NCI-H524 treated with DMSO at 0.1 percent for 48 hours (cell line): ENCODE measurements around the gene ZNF512B.
"Not testable (repeated sequence)": the region's sequence is repeated elsewhere in the genome, so short reads cannot be mapped to it uniquely, and the experiment has no call there.

Experiments
- DNase-seq: peaks from one replicate; lab custom pipeline; 2025; lab: John Stamatoyannopoulos, UW

The ZNF512B gene

GRCh38 chr20:63978319-63979228 is 8.8 kb upstream of the ZNF512B start:
- no peak for DNase-seq

GRCh38 chr20:63977739-63978276 is 8.1 kb upstream of the ZNF512B start:
- no peak for DNase-seq

DNA sequence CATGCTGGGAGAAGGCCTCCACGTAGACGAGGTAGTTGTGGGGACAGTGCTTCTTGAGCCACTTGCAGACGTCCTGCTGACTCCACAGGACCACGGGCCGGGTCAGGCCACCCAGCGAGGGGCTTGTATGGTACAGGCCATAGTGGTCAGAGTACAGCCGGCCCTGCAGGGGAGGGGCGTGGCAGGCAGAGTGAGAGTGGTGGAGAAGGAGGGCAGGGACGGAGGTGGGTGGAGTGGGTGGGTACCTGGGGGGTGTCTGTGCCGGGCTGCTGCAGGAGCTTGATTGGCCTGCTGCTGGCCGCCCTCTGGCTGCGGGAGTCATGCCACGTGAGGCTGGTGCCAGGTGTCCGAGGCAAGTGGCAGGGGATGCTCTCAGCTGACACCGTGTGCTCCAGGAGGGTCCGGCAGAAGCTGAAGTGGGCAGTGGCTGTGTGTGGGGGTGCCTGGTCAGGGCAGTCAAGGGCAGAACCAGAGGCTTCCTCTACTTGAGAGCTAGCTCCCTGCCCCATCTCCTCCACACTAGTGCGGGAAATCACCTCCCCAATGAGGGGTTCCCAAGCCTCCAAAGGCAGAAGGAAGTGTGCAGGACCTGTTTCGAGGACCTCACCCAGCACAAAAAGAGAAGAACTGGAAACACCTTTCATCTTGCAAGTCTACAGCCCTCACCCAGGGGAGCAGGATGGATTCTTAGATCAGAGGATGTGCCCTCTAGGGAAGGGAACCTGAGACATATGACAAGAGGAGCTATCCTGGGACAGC is 7.4 kb upstream of the ZNF512B start:
- DNase-seq = no peak

DNA sequence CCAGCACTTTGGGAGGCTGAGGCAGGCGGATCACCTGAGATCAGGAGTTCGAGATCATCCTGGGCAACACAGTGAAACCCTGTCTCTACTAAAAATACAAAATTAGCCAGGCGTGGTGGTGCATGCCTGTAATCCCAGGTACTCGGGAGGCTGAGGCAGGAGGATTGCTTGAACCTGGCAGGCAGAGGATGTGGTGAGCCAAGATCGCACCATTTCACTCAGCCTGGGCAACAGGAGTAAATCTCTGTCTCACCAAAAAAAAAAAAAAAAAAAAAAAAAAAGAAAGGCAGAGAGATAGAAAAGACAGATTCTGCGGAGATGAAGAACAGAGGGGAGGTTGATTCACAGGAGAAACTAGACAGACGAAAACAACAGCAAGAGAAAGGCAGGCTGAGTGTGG is 6.8 kb upstream of the ZNF512B start:
- not testable (repeated sequence) for DNase-seq

GRCh38 chr20:63974402-63975200 is 4.9 kb upstream of the ZNF512B start:
- no peak for DNase-seq

DNA sequence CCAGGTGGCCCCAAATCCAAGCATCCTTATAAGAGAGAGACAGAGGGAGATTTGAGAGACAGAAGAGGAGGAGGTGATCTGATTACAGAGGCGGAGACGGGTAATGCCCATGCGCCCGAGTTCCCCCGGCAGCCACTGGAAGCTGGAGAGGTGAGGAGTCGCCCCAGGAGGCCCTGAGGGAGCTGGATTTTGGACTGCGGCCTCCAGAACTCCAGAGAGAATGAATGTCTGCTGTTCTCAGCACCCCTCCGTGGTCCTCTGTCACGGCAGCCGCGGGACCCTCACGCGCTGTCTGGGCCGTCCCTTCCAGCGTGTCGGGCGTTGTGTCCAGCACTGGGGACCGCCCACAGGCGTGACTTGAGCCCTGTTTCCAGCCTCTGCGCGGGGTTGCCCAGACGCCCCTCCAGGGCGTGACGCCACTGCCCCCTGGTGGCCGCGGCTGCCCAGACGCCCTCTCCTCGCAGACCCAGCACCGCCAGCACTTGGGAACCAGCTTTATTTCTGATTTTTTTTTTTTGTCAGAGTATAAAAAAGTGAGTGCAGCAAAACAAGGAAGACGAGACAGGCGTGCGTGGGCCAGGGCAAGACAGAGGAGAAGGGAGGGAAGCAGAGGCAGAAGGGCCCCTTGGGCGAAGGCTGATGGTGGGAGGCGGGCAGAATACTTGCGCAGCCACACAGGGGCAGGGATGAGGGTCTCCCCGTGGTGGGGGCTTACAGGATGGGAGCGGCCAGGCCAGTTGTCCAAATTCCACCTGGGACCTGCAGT is 4.1 kb upstream of the ZNF512B start:
- DNase-seq = no peak

GRCh38 chr20:63973160-63973479 is 3.4 kb upstream of the ZNF512B start:
- no peak for DNase-seq

DNA sequence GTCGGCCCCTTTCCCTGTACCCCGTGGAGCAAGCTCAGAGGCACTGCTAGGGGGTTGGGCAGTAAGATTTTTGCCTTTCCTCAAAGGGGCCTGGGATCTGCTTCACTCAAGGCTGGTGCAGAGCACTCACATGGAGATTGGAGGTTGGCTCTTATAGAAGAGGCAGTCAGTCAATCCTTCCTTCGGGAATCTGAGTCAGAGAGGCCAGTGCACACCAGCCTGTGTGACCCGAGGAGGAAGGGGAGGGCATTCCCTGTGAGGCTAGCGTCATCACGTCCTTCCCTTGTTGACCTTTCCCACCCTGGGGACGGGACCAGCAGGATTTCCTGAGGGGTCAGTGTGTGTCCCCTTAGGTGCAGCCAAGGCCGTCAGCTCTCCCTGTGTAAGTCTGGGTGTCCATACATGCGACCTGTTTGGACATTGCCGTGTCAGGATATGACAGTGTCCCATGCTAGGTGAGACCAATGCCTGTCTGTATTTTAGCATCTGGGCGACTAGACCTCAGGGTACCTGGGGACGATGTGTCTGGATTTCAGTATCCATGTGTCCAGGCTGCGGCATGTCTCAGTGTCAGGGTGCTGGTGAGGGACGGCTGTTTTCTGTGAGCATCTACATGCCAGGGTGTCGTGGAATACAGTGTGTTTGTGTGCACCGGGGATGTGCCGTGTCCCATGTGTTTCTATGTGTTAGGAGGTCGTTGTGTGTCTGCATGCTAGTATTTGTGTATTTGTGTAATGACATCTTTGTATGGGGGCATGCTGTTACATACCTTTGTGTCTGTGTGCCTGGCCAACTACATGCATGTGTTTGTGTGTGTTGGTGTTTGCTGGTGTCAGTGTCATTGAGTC is 2.8 kb upstream of the ZNF512B start:
- DNase-seq = no peak

- DNase-seq = not testable (repeated sequence)
These were observed 2.2 kb upstream of the ZNF512B start for GRCh38 chr20:63971960-63972311.

DNA sequence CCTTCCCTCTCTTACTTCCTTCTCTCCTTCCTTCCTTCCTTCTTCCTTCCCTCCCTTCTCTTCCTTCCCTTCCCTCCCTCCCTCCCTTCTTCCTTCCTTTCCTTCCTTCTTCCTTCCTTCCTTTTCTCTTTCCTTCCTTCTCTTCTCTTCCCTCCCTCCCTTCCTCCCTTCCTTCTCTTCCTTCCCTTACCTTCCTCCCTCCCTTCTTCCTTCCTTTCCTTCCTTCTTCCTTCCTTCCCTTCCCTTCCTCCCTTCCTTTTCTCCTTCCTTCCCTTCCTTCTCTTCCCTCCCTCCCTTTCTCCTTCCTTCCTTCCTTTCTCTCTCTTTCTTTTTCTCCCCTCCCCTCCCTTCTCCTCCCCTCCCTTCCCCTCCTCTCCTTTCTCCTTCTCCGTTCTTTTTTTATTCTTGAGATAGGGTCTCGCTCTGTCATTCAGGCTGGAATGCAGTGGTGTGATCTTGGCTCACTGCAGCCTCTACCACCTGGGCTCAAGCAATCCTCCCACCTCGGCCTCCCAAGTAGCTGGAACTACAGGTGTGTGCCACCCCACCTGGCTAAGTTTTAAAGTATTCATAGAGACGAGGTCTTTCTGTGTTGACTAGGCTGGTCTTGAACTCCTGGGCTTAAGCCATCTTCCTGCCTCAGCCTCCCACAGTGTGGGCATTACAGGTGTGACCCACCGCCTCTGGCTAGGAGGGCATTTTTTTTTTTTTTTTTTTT is 1.1 kb upstream of the ZNF512B start:
- DNase-seq = no peak

GRCh38 chr20:63968928-63969760 is 586 bp downstream of the ZNF512B start:
- no peak for DNase-seq

DNA sequence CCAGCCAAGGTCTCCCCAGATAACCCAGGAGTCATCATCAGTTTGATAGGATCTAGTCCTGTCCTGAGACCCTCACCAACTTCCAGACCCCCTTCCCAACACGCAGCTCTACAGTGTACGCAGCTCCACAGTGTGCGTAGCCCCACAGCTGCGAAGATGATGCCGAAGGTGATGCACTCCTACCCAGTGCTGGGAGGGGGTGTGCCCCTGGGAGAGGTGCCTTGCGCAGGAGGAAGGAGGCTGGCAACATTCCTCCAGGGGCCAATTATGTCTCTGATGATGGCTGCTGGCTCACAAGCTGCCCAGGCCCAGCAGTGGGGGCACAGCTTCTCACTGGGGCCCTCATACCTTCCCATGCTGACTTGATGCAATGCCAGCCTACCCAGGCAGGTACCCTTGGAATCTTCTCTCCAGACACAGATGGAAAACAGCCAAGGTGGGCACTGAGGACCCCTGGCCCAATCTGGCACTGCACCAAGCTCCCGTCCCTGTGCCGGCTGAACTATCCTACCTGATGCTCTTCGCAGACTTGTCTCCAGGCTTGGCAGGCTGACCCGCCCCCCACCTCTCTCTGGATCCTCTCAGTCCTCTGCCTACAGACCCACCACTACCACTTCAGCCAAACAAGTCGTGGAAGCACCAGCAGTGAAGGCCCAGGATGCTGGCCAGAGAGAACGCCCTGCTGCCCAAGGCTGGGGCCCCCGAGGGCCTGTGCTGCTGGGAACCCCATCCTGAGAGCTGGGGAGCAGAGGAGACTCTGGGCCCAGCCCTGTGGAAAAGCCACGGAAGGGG is 1.4 kb downstream of the ZNF512B start:
- no peak for DNase-seq

- no peak for DNase-seq
These were observed 2.2 kb downstream of the ZNF512B start for GRCh38 chr20:63967330-63968135.

DNA sequence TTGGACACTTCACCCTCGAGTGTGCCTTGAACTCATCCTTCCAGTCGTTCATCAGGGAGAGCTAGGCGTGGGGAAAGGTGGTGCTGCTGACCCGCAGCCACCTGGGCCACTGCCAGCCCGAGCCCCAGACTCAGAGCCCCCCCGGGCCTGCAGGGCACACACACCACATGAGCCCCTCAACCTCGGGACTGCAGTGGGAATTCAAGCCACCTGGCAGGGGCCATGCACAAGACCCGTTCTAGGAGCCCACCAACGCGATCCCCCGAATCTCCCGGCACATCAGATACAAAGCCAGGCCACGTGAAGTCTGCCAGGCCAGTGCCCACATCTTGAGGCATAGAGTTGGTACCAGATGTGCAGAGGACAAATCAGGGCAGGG is 2.8 kb downstream of the ZNF512B start:
- DNase-seq = no peak

DNA sequence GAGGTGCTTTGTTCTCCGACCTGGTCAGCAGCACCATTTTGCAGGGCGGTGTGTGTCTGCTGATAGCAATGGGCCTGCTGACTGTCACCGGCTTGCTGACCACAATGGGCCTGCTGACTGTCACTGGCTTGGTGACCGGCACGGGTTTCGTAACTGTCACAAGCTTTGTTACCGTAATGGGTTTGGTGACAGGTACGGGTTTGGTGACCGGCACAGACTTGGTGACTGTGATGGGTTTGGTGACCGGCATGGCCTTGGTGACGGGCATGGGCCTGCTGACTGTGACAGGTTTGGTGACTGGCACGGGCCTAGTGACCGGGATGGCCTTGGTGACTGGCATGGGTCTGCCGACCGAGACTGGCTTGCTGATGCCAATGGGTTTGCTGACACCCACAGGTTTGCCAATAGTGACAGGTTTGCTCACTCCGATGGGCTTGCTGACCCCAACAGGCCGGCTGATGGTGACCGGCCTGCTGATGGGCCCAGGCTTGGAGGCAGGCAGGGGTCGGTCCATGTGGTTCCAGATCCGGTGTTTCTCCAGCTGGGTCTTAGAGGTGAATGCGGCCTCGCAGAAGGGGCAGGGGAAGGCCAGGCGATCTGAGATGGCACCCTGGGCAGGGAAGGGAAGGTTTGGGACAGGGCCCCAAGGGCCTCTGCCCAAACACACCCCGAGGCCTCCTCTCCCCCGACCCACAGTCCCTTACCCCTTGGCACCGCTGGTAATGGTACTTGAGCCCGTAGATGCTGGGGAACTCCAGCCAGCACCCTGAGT is 3.4 kb downstream of the ZNF512B start:
- no peak for DNase-seq

GRCh38 chr20:63964412-63964811 is 5.3 kb downstream of the ZNF512B start:
- DNase-seq = no peak
